HepG2 (cell line): ENCODE measurements around the gene PLOD2. TPM values are rescaled to one million over a fixed set of nuclear protein-coding genes. Genes with fewer than 3 reads are reported as not detected.

ENCODE experiments used
- ATAC-seq: fragments of 200-7000 bp; cut with Tn5 transposase; 3 replicates; pipeline ENCODE4 v1.9.1; 2020; ENCODE audit warnings: mild to moderate bottlenecking, moderate library complexity
- BruUV-seq: library from RNA; stranded (reverse); fragments of 400-500 nt; replicated peaks from 2 replicates; lab custom pipeline; 2021; lab: Mats Ljungman, UMichigan
- CTCF ChIA-PET: fragments of 300-600 bp; formaldehyde crosslinking; extraction: SDS; loops from one replicate; lab custom pipeline; 2021; ENCODE audit warnings: low total read pairs, inconsistent platforms, low intra/inter-chr PET ratio; lab: Yijun Ruan, JAX
- POLR2A ChIA-PET: fragments of 350-600 bp; sonication (Branson Sonifier 250); formaldehyde crosslinking; loops from one replicate; lab custom pipeline; 2020; ENCODE audit warnings: antibody characterized with exemption, inconsistent platforms; lab: Yijun Ruan, JAX
- DNase-seq: peaks from one replicate; pipeline ENCODE4 v3.0.0-alpha.2; 2015; ENCODE audit warnings: low spot score
- FAIRE-seq: peaks from 3 replicates; lab custom pipeline; 2011; peaks lifted over from hg19 to GRCh38; lab: Jason Lieb, UNC
- H2AFZ ChIP-seq: one replicate; pipeline ENCODE4 v1.6.1; 2011; ENCODE audit warnings: low read length, inconsistent platforms
- H3K27ac ChIP-seq: fragments of 300-600 bp; 3 replicates; pipeline ENCODE4 v1.8.0; 2011; ENCODE audit warnings: mixed run types, mild to moderate bottlenecking, mixed read lengths, low read length, inconsistent platforms; ENCODE audit not compliant: insufficient read depth; ENCODE audit errors: extremely low read length
- H3K27me3 ChIP-seq, 2 experiments: fragments of 200-600 bp in 1 of 2; 2 replicates in 1 of 2; 3 replicates in 1 of 2; pipeline versions ENCODE4 v1.6.0 to v1.8.0; 2011; ENCODE audit warnings: low read length in 2 of 2, mild to moderate bottlenecking in 2 of 2, moderate library complexity in 2 of 2, inconsistent platforms in 1 of 2; ENCODE audit not compliant: insufficient read depth in 2 of 2, control insufficient read depth in 1 of 2
- H3K36me3 ChIP-seq, 2 experiments: fragments of 200-600 bp in 1 of 2; replicated peaks in 1 of 2; 2 replicates in 1 of 2; 3 replicates in 1 of 2; pipeline versions ENCODE4 v1.5.1 to v1.8.0; 2011; ENCODE audit warnings: low read length in 2 of 2, inconsistent platforms in 1 of 2; ENCODE audit not compliant: insufficient read depth in 2 of 2, control insufficient read depth in 1 of 2
- H3K4me1 ChIP-seq: 2 replicates; pipeline ENCODE4 v1.5.1; 2012; ENCODE audit warnings: low read length, inconsistent platforms; ENCODE audit not compliant: insufficient read depth
- H3K4me2 ChIP-seq: 2 replicates; pipeline ENCODE4 v1.6.0; 2011; ENCODE audit warnings: low read depth, low read length, inconsistent platforms
- H3K4me3 ChIP-seq, 3 experiments: fragments of 200-600 bp in 1 of 3; sonication (generic), shearing (Covaris generic) in 1 of 3; replicated peaks in 1 of 3; 2 replicates each; pipeline ENCODE4 v1.5.1; 2011 to 2016; ENCODE audit warnings: low read length in 3 of 3, inconsistent platforms in 2 of 3, low read depth in 2 of 3, mild to moderate bottlenecking in 2 of 3, control low read depth in 1 of 3, mixed read lengths in 1 of 3; ENCODE audit not compliant: insufficient read depth in 1 of 3
- H3K79me2 ChIP-seq: one replicate; pipeline ENCODE4 v1.6.1; 2011; ENCODE audit warnings: low read length, inconsistent platforms; ENCODE audit not compliant: insufficient read depth
- H3K9ac ChIP-seq: 2 replicates; pipeline ENCODE4 v1.6.0; 2011; ENCODE audit warnings: mild to moderate bottlenecking, low read depth, low read length, inconsistent platforms; ENCODE audit not compliant: insufficient read depth
- H3K9me3 ChIP-seq: 2 replicates; pipeline ENCODE4 v1.5.1; 2012; ENCODE audit warnings: mild to moderate bottlenecking, low read length
- H4K20me1 ChIP-seq: 2 replicates; pipeline ENCODE4 v1.6.0; 2011; ENCODE audit warnings: inconsistent platforms, mild to moderate bottlenecking, low read length, moderate library complexity; ENCODE audit not compliant: insufficient read depth
- ARID3A ChIP-seq: IDR thresholded peaks from 2 replicates; pipeline ENCODE4 v1.6.1; 2012; ENCODE audit warnings: low read depth, low read length, improper control_type of control experiment
- CBX2 ChIP-seq, 2 experiments: fragments of 200-600 bp in 1 of 2; sonication (generic); formaldehyde crosslinking in 1 of 2; IDR thresholded peaks; 2 replicates each; pipeline versions ENCODE4 v1.7.0 to v1.8.1; 2018 to 2022; ENCODE audit warnings: low read depth in 2 of 2, low read length in 1 of 2, mild to moderate bottlenecking in 1 of 2, missing genetic modification reagents in 1 of 2
- FOSL2 ChIP-seq: sonication (generic); formaldehyde crosslinking; IDR thresholded peaks from 2 replicates; pipeline ENCODE4 v1.4.0; 2020; ENCODE audit warnings: missing genetic modification reagents
- GATAD2A ChIP-seq: IDR thresholded peaks from 2 replicates; pipeline ENCODE4 v1.6.1; 2016
- GLI4 ChIP-seq: sonication (generic); formaldehyde crosslinking; IDR thresholded peaks from 2 replicates; pipeline ENCODE4 v1.5.1; 2020; ENCODE audit warnings: missing genetic modification reagents, mild to moderate bottlenecking, moderate library complexity, borderline replicate concordance
- HMGXB4 ChIP-seq, 2 experiments: sonication (generic) in 1 of 2; formaldehyde crosslinking in 1 of 2; IDR thresholded peaks; 2 replicates each; pipeline versions ENCODE4 v1.4.0 to v1.6.1; 2018 to 2020; ENCODE audit warnings: missing genetic modification reagents in 2 of 2, borderline replicate concordance in 1 of 2, low read depth in 1 of 2, mild to moderate bottlenecking in 1 of 2, missing biosample characterization in 1 of 2
- HNF4A ChIP-seq: sonication (generic); formaldehyde crosslinking; IDR thresholded peaks from 2 replicates; pipeline ENCODE4 v1.4.0; 2020; ENCODE audit warnings: missing genetic modification reagents
- RFX5 ChIP-seq: IDR thresholded peaks from 2 replicates; pipeline ENCODE4 v1.6.1; 2011; ENCODE audit warnings: low read depth, low read length, improper control_type of control experiment
- ZNF350 ChIP-seq: sonication (generic); formaldehyde crosslinking; IDR thresholded peaks from 2 replicates; pipeline ENCODE4 v1.4.0; 2020; ENCODE audit warnings: mild to moderate bottlenecking, low read depth, missing genetic modification reagents, borderline replicate concordance
- ZNF354B ChIP-seq: sonication (generic); formaldehyde crosslinking; IDR thresholded peaks from 2 replicates; pipeline ENCODE4 v1.8.0; 2022; ENCODE audit warnings: mild to moderate bottlenecking, missing genetic modification reagents
- ZNF652 ChIP-seq: IDR thresholded peaks from 2 replicates; pipeline ENCODE4 v1.6.1; 2016; ENCODE audit warnings: low read depth, borderline replicate concordance
- WGBS: methylation state at CpG from one replicate; pipeline ENCODE4 v1.1.6; 2017; ENCODE audit warnings: low lambda C conversion rate; 5-methylcytosine and 5-hydroxymethylcytosine counted together
- in situ Hi-C: cut with HindIII; loops from 2 replicates; pipeline ENCODE4 v1.10.0; 2017; ENCODE audit warnings: low pct_unique_long_range_greater_than_20kb; ENCODE audit not compliant: extremely low pct_ligation_motif_present
- intact Hi-C: fragments of 100-400 bp; cut with micrococcal nuclease; formaldehyde crosslinking; loops from one replicate; pipeline ENCODE4 v1.10.0; 2022; ENCODE audit not compliant: unreplicated experiment
- polyA plus RNA-seq, 8 experiments: library from polyadenylated mRNA; depleted of rRNA in 3 of 8; stranded (reverse) in 7 of 8; unstranded in 1 of 8; fragments of >200 nt; fragmentation: Illumina TruSeq in 4 of 8; extraction: Trizol in 4 of 8; gene quantifications; 2 replicates each; pipeline versions ENCODE4 v1.2.1 to v1.2.3, GENCODE V29; 2011 to 2016; ENCODE audit warnings: low read depth in 4 of 8, missing spikeins in 1 of 8, mixed read lengths in 1 of 8; ENCODE audit not compliant: insufficient read depth in 1 of 8
- total RNA-seq, 5 experiments: library from RNA; depleted of rRNA; stranded (reverse); fragments of >200 nt; fragmentation: Illumina TruSeq; extraction: Trizol; gene quantifications; 2 replicates each; pipeline ENCODE4 v1.2.3, GENCODE V29; 2016; ENCODE audit warnings: low read depth in 1 of 5

PLOD2 gene
- total and polyA plus RNA-seq, 2 of the 13 experiments (the other 11 are each of a cell fraction or from before 2014, with no cell fraction given) = 107 to 161 TPM

- Histone ChIP-seq H3K27me3 (no peaks in the 10 kb centered on the region), H3K4me2 (no peak overlapping the region), H3K9ac (no peak overlapping the region), H3K36me3 (peaks cover 1 to 28% of the 10 kb centered on the region in 2 experiments; a peak in 4 of 5 replicates), H3K27ac (no peak overlapping the region), H2AFZ (no peak overlapping the region), H4K20me1 (peaks cover 75% of the 10 kb centered on the region), H3K79me2 (peaks cover 93% of the 10 kb centered on the region), H3K4me3 (no peak overlapping the region), H3K4me1 (peaks cover 66% of the 10 kb centered on the region), H3K9me3 (no peaks in the 10 kb centered on the region)
- no peak for FAIRE-seq
- in situ Hi-C loops (no loop called here), intact Hi-C loops (loop anchor here (5.0 kb wide), 1 partner anchor 34 kb away; the partner anchor contains the start of gene PLOD2)
- TF ChIP-seq HNF4A (CRISPR knock-in tag) = peak; percentile 21; the same call in 1 of the 2 replicates
- no peak for TF ChIP-seq CBX2 (IDR thresholded peaks at IDR 0.05; ENCODE audit: low read depth, low read length)
- TF ChIP-seq CBX2 (CRISPR knock-in tag; IDR thresholded peaks at IDR 0.05; ENCODE audit: low read depth) = no peak
- TF ChIP-seq ZNF652 (CRISPR knock-in tag) = peak; percentile 41; the same call in 1 of the 2 replicates
- TF ChIP-seq ZNF354B (CRISPR knock-in tag) = no peak
- ChIA-PET CTCF (no interaction called here), POLR2A (interaction anchor here (1.6 kb wide), 1 partner anchor 33 kb away, joined by 9 read pairs; the partner anchor contains the start of gene PLOD2)
- 95% methylated on average over 1 of the region's 1 CpG for WGBS
- no peak for ATAC-seq
- no TSS peak for BruUV-seq
- DNase-seq = no peak
These were observed 32.8 kb downstream of the PLOD2 start for GRCh38 chr3:146128179-146128578.

- H3K27me3 ChIP-seq = no peaks in the 10 kb centered on the region
- no peak overlapping the region for H3K9ac ChIP-seq
- BruUV-seq = no TSS peak
- H3K79me2 ChIP-seq = peaks cover 75% of the 10 kb centered on the region
- CTCF ChIA-PET = no interaction called here
- no peak overlapping the region for H3K27ac ChIP-seq
- no peak overlapping the region for H2AFZ ChIP-seq
- POLR2A ChIA-PET = interaction anchor here (1.0 kb wide), 1 partner anchor 34 kb away, joined by 3 read pairs; no protein-coding TSS in a partner anchor
- H3K4me1 ChIP-seq = peaks cover 48% of the 10 kb centered on the region
- ATAC-seq = peak; percentile 58; the same call in 2 of the 3 replicates
- intact Hi-C loops = loop anchor here (5.0 kb wide), 1 partner anchor 36 kb away; the partner anchor contains the start of gene PLOD2
- peaks cover 4 to 38% of the 10 kb centered on the region in 2 experiments for H3K36me3 ChIP-seq
- H3K4me3 ChIP-seq = no peak overlapping the region
- no peak for FAIRE-seq
- in situ Hi-C loops = no loop called here
- H3K9me3 ChIP-seq = no peaks in the 10 kb centered on the region
- no peak overlapping the region for H3K4me2 ChIP-seq
- peak; percentile 56 for DNase-seq
- peaks cover 53% of the 10 kb centered on the region for H4K20me1 ChIP-seq
- 0 out of 2 replicates have a peak, but pooled peaks have one; percentile 33 for TF ChIP-seq ARID3A
- TF ChIP-seq FOSL2 (CRISPR knock-in tag) = peak; percentile 77; the same call in 1 of the 2 replicates
- TF ChIP-seq RFX5 = no peak
- TF ChIP-seq ZNF350 = no peak
- no peak for TF ChIP-seq GLI4 (CRISPR knock-in tag)
- TF ChIP-seq GATAD2A (CRISPR knock-in tag) = peak; percentile 29; the same call in 1 of the 2 replicates
- TF ChIP-seq HMGXB4 (CRISPR knock-in tag; IDR thresholded peaks at IDR 0.05; ENCODE audit: borderline replicate concordance in 1 of 2, low read depth in 1 of 2) = no peak
These were observed 35.0 kb downstream of the PLOD2 start for GRCh38 chr3:146125951-146126350.
